IMR-90 (cell line): ENCODE measurements around the gene BANP. TPM values are rescaled to one million over a fixed set of nuclear protein-coding genes. Genes with fewer than 3 reads are reported as not detected.

Experiments
- ATAC-seq: fragments of 200-7000 bp; cut with Tn5 transposase; 2 replicates; pipeline ENCODE4 v1.9.1; 2020; ENCODE audit warnings: low read depth, mild to moderate bottlenecking, moderate library complexity
- BruUV-seq: library from RNA; stranded (reverse); fragments of 400-500 nt; replicated peaks from 2 replicates; lab custom pipeline; 2021; lab: Mats Ljungman, UMichigan
- CTCF ChIA-PET: fragments of 300-600 bp; formaldehyde crosslinking; extraction: SDS; loops from one replicate; lab custom pipeline; 2021; ENCODE audit warnings: antibody characterized with exemption; lab: Yijun Ruan, JAX
- POLR2A ChIA-PET: fragments of 300-600 bp; sonication (Branson Sonifier 250); formaldehyde crosslinking; loops from one replicate; lab custom pipeline; 2022; ENCODE audit warnings: antibody characterized with exemption; ENCODE audit not compliant: unreplicated experiment; lab: Charles Lee
- DNase-seq: peaks from one replicate; pipeline ENCODE4 v3.0.0; 2013
- H2AFZ ChIP-seq: replicated peaks from 2 replicates; pipeline ENCODE3; 2013; ENCODE audit warnings: low read length, mild to moderate bottlenecking; ENCODE audit not compliant: poor library complexity
- H2AK5ac ChIP-seq: 2 replicates; pipeline ENCODE4 v1.6.1; 2013; ENCODE audit warnings: low read depth, low read length, inconsistent platforms
- H2AK9ac ChIP-seq: replicated peaks from 2 replicates; pipeline ENCODE3; 2013; ENCODE audit warnings: mild to moderate bottlenecking, low read depth, low read length, moderate library complexity; ENCODE audit not compliant: poor library complexity
- H2BK120ac ChIP-seq: 2 replicates; pipeline ENCODE4 v1.6.1; 2013; ENCODE audit warnings: low read depth, low read length, inconsistent platforms
- H2BK15ac ChIP-seq: 3 replicates; pipeline ENCODE4 v1.6.1; 2013; ENCODE audit warnings: low read depth, low read length, inconsistent platforms
- H2BK20ac ChIP-seq: 2 replicates; pipeline ENCODE4 v1.6.1; 2013; ENCODE audit warnings: low read depth, mild to moderate bottlenecking, inconsistent platforms, low read length, moderate library complexity
- H2BK5ac ChIP-seq: 2 replicates; pipeline ENCODE4 v1.6.1; 2013; ENCODE audit warnings: mild to moderate bottlenecking, low read depth, low read length, inconsistent platforms; ENCODE audit not compliant: poor library complexity, severe bottlenecking
- H3K14ac ChIP-seq: replicated peaks from 2 replicates; pipeline ENCODE4 v1.6.1; 2013; ENCODE audit warnings: low read depth, low read length, inconsistent platforms
- H3K18ac ChIP-seq: 2 replicates; pipeline ENCODE4 v1.6.1; 2013; ENCODE audit warnings: low read depth, low read length, control low read depth
- H3K23ac ChIP-seq: 2 replicates; pipeline ENCODE4 v1.6.1; 2013; ENCODE audit warnings: low read depth, low read length, inconsistent platforms
- H3K27ac ChIP-seq: 2 replicates; pipeline ENCODE4 v1.5.1; 2013; ENCODE audit warnings: mild to moderate bottlenecking, control low read depth, low read length; ENCODE audit not compliant: insufficient read depth
- H3K27me3 ChIP-seq: 2 replicates; pipeline ENCODE4 v1.6.1; 2013; ENCODE audit warnings: low read length; ENCODE audit not compliant: control insufficient read depth, insufficient read depth
- H3K36me3 ChIP-seq: 2 replicates; pipeline ENCODE4 v1.6.1; 2013; ENCODE audit warnings: low read length, mixed read lengths; ENCODE audit not compliant: control insufficient read depth, insufficient read depth
- H3K4ac ChIP-seq: 2 replicates; pipeline ENCODE4 v1.6.1; 2013; ENCODE audit warnings: low read depth, low read length, inconsistent platforms
- H3K4me1 ChIP-seq: 2 replicates; pipeline ENCODE4 v1.6.1; 2013; ENCODE audit warnings: low read length, mixed read lengths; ENCODE audit not compliant: control insufficient read depth, insufficient read depth
- H3K4me2 ChIP-seq: 2 replicates; pipeline ENCODE4 v1.6.1; 2013; ENCODE audit warnings: low read depth, mild to moderate bottlenecking, control low read depth, low read length, moderate library complexity
- H3K4me3 ChIP-seq: 2 replicates; pipeline ENCODE4 v1.5.1; 2013; ENCODE audit warnings: low read depth, mild to moderate bottlenecking, control low read depth, low read length, moderate library complexity; ENCODE audit not compliant: insufficient read depth
- H3K56ac ChIP-seq: 2 replicates; pipeline ENCODE4 v1.6.1; 2013; ENCODE audit warnings: low read length, inconsistent platforms; ENCODE audit not compliant: insufficient read depth; ENCODE audit errors: extremely low read depth
- H3K79me1 ChIP-seq, 2 experiments: 2 replicates each; pipeline ENCODE4 v1.6.1; 2013; ENCODE audit warnings: low read length in 2 of 2, inconsistent platforms in 1 of 2, low read depth in 1 of 2
- H3K9ac ChIP-seq: 2 replicates; pipeline ENCODE4 v1.6.1; 2013; ENCODE audit warnings: low read depth, low read length, control low read depth
- H3K9me1 ChIP-seq: 2 replicates; pipeline ENCODE4 v1.6.1; 2013; ENCODE audit warnings: low read length, inconsistent platforms; ENCODE audit not compliant: insufficient read depth
- H3K9me3 ChIP-seq: 2 replicates; pipeline ENCODE4 v1.6.1; 2013; ENCODE audit warnings: low read length; ENCODE audit not compliant: control insufficient read depth, insufficient read depth
- H4K20me1 ChIP-seq: 2 replicates; pipeline ENCODE4 v1.6.1; 2013; ENCODE audit warnings: low read length, inconsistent platforms; ENCODE audit not compliant: insufficient read depth
- H4K5ac ChIP-seq: 2 replicates; pipeline ENCODE4 v1.6.1; 2013; ENCODE audit warnings: mild to moderate bottlenecking, low read depth, low read length, control low read depth
- H4K8ac ChIP-seq, 2 experiments: 2 replicates each; pipeline ENCODE4 v1.6.1; 2013; ENCODE audit warnings: low read depth in 2 of 2, low read length in 2 of 2, control low read depth in 1 of 2, inconsistent platforms in 1 of 2
- H4K91ac ChIP-seq: 2 replicates; pipeline ENCODE4 v1.6.1; 2013; ENCODE audit warnings: low read depth, low read length, inconsistent platforms; ENCODE audit not compliant: insufficient read depth
- BHLHE40 ChIP-seq: fragments of 150-350 bp; IDR thresholded peaks from 2 replicates; pipeline ENCODE4 v1.6.1; 2016; ENCODE audit warnings: mild to moderate bottlenecking, low read depth, low read length
- CEBPB ChIP-seq: IDR thresholded peaks from 2 replicates; pipeline ENCODE4 v1.6.1; 2012; ENCODE audit warnings: low read depth, low read length, improper control_type of control experiment
- FOS ChIP-seq: fragments of 150-350 bp; IDR thresholded peaks from 2 replicates; pipeline ENCODE4 v1.6.1; 2016; ENCODE audit warnings: low read depth, low read length
- MAZ ChIP-seq: IDR thresholded peaks from 2 replicates; pipeline ENCODE4 v1.6.1; 2012; ENCODE audit warnings: low read depth, mild to moderate bottlenecking, low read length, improper control_type of control experiment, moderate library complexity, borderline replicate concordance
- NFE2L2 ChIP-seq: fragments of 150-350 bp; IDR thresholded peaks from 2 replicates; pipeline ENCODE4 v1.6.1; 2016; ENCODE audit warnings: low read depth, mild to moderate bottlenecking, low read length
- POLR2A ChIP-seq: IDR thresholded peaks from 2 replicates; pipeline ENCODE4 v1.6.1; 2012; ENCODE audit warnings: mild to moderate bottlenecking, low read depth, low read length
- RFX5 ChIP-seq: IDR thresholded peaks from 2 replicates; pipeline ENCODE4 v1.8.0; 2012; ENCODE audit warnings: low read depth, mild to moderate bottlenecking, low read length, moderate library complexity
- WGBS, 2 experiments: methylation state at CpG; one replicate each; pipeline versions ENCODE4 v1.1.5 to v1.1.7; 2013; ENCODE audit warnings: missing lambda C conversion rate in 2 of 2; ENCODE audit not compliant: insufficient read length in 1 of 2; ENCODE audit errors: extremely low coverage in 2 of 2; 5-methylcytosine and 5-hydroxymethylcytosine counted together
- dilution Hi-C: fragments of 300-500 bp; cut with HindIII; formaldehyde crosslinking; loops from one replicate; pipeline ENCODE4 v1.14.3; 2018; ENCODE audit warnings: low sequenced_read_pairs; ENCODE audit not compliant: unreplicated experiment
- in situ Hi-C: fragments of 300-500 bp; cut with MboI; formaldehyde crosslinking; loops from 3 replicates; pipeline ENCODE4 v1.14.3; 2019; ENCODE audit warnings: low sequenced_read_pairs, inconsistent platforms, mixed read lengths
- intact Hi-C: fragments of 100-400 bp; cut with micrococcal nuclease; formaldehyde crosslinking; loops from 2 replicates; pipeline ENCODE4 v1.10.0; 2022
- polyA plus RNA-seq, 3 experiments: library from polyadenylated mRNA; depleted of rRNA; stranded (reverse); fragments of >200 nt; gene quantifications; 2 replicates each; pipeline ENCODE4 v1.2.3, GENCODE V29; 2012; ENCODE audit warnings: low replicate concordance in 1 of 3
- total RNA-seq: library from RNA; depleted of rRNA; stranded (reverse); fragments of >200 nt; gene quantifications from 2 replicates; pipeline ENCODE4 v1.2.3, GENCODE V29; 2012
- TF ChIP-seq, protein P1 (sequence below): fragments of 150-350 bp; IDR thresholded peaks from 2 replicates; pipeline ENCODE4 v1.6.1; 2017; ENCODE audit warnings: mild to moderate bottlenecking, antibody characterized with exemption, low read length, low read depth
- TF ChIP-seq, protein P2 (sequence below): fragments of 150-350 bp; IDR thresholded peaks from 2 replicates; pipeline ENCODE4 v1.6.1; 2016; ENCODE audit warnings: low read depth, mild to moderate bottlenecking, low read length, moderate library complexity, borderline replicate concordance

Gene BANP
- total and polyA plus RNA-seq, 2 of the 4 experiments (the other 2 are of a cell fraction): 17.4 to 17.9 TPM

DNA sequence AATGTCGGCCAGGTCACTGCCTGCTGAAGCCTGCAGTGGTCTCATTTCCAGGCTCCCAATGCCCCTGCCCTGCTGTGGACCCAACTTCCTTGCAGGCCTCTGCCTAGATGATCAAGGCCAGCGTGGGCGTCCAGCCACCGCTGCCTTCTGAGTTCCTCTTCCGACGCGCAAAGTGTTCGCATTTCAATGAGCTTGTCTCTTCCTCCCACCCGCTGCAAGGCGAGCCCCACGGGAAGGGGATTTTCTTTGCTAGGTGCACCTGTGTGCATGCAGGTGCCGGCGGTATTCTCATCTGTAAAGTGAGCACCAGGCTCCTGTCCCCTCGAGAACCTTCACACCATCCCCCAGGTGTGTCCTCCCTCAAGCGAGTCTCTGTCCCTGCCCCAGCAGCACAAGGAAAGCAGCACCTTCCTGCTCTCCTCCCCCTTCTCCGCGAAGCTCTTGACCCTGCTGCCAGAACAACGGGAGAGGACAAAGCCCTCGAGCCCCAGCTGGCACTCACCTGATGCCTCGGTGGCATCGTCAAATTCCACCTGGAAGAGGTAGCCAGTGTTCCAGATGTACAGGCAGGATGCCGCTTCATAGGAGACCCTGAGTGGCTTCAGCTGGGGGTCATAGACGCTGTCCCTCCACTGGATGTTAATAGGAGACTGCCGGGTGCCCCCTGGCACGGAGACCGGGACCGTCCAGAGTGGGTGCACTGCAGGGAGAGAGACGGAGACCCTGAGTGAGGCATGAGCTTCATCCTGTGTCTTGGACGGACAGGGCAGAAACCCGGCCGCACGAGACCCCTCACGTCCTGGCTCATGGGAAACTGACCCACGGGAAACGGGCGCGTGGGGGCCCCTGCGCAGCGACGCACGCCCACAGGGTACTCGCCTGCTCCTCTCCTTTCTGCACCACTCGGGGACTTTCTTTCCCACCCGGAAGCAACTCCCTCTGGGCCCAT is 24.7 kb upstream of the BANP start:
- Histone ChIP-seq H3K4me1 (no peaks in the 10 kb centered on the region), H3K9me3 (no peaks in the 10 kb centered on the region), H4K5ac (no peak overlapping the region), H3K56ac (no peak overlapping the region), H2BK20ac (no peak overlapping the region), H3K27ac (no peak overlapping the region), H4K8ac (no peak overlapping the region), H3K79me1 (no peaks in the 10 kb centered on the region), H2BK120ac (no peak overlapping the region), H2AFZ (no peak overlapping the region), H3K36me3 (no peaks in the 10 kb centered on the region), H3K4me3 (no peak overlapping the region), H3K4me2 (no peak overlapping the region), H3K23ac (no peak overlapping the region), H3K18ac (no peak overlapping the region), H2BK5ac (no peak overlapping the region), H2BK15ac (no peak overlapping the region), H2AK9ac (no peak overlapping the region), H3K14ac (no peak overlapping the region), H4K91ac (no peak overlapping the region), H3K27me3 (peaks cover 47% of the 10 kb centered on the region), H3K4ac (no peak overlapping the region), H3K9ac (no peak overlapping the region), H4K20me1 (no peaks in the 10 kb centered on the region), H3K9me1 (no peaks in the 10 kb centered on the region), H2AK5ac (no peak overlapping the region)
- intact Hi-C loops: no loop called here
- ATAC-seq: no peak
- TF ChIP-seq FOS (no peak), POLR2A (no peak), NFE2L2 (no peak), CEBPB (no peak), MAZ (no peak), BHLHE40 (no peak), RFX5 (no peak)
- TF ChIP-seq, protein P1, sequence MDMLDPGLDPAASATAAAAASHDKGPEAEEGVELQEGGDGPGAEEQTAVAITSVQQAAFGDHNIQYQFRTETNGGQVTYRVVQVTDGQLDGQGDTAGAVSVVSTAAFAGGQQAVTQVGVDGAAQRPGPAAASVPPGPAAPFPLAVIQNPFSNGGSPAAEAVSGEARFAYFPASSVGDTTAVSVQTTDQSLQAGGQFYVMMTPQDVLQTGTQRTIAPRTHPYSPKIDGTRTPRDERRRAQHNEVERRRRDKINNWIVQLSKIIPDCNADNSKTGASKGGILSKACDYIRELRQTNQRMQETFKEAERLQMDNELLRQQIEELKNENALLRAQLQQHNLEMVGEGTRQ: no peak
- TF ChIP-seq, protein P2, sequence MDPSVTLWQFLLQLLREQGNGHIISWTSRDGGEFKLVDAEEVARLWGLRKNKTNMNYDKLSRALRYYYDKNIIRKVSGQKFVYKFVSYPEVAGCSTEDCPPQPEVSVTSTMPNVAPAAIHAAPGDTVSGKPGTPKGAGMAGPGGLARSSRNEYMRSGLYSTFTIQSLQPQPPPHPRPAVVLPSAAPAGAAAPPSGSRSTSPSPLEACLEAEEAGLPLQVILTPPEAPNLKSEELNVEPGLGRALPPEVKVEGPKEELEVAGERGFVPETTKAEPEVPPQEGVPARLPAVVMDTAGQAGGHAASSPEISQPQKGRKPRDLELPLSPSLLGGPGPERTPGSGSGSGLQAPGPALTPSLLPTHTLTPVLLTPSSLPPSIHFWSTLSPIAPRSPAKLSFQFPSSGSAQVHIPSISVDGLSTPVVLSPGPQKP: no peak
- ChIA-PET POLR2A (no interaction called here), CTCF (no interaction called here)
- in situ Hi-C loops: no loop called here
- DNase-seq: no peak
- WGBS, 2 experiments: 86% methylated on average over 15 of the region's 44 CpGs; no CpG with 5 or more reads in 1 of the 2 experiments
- dilution Hi-C loops: no loop called here
- BruUV-seq: no TSS peak
